ENCODE measurements around the gene STRIP2.

DNA sequence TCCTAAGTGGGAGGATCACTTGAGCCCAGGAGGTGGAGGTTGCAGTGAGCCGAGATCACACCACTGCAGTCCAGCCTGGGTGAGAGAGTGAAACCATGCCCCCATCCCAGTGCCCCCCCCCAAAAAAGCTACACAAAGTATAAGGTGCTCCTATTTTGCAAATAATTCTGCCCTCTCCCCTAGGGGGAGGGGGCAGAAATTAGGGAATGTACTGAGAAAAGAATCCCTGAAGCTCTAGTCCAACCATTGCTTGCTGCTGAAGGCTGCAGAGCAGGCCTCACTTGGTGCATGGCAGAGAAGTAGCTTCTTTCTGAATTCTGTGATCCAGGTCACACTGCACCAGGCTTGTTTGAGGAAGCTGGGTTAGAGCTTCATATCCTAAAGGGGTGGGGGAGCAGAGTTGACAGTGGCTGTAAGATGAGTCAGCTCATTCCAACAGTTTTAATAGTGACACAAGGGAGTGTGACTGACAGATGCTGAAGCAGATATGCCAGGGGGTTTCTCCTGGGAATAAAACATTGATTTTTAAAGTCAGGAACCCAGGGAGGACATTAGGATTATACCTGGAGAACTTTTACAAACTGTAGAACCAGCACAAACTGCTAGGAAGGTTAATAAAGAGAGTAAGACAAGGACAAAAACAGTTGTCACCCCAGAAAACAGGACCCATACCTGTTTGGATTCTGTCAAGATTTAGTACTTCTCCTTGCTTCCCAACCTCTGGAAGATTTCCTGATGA is 32.8 kb upstream of the STRIP2 start:
- TF ChIP-seq, protein P1, sequence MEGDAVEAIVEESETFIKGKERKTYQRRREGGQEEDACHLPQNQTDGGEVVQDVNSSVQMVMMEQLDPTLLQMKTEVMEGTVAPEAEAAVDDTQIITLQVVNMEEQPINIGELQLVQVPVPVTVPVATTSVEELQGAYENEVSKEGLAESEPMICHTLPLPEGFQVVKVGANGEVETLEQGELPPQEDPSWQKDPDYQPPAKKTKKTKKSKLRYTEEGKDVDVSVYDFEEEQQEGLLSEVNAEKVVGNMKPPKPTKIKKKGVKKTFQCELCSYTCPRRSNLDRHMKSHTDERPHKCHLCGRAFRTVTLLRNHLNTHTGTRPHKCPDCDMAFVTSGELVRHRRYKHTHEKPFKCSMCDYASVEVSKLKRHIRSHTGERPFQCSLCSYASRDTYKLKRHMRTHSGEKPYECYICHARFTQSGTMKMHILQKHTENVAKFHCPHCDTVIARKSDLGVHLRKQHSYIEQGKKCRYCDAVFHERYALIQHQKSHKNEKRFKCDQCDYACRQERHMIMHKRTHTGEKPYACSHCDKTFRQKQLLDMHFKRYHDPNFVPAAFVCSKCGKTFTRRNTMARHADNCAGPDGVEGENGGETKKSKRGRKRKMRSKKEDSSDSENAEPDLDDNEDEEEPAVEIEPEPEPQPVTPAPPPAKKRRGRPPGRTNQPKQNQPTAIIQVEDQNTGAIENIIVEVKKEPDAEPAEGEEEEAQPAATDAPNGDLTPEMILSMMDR (optimal IDR thresholded peaks at IDR 0.05 in 1 of 3, IDR thresholded peaks at IDR 0.05 in 1 of 3, conservative IDR thresholded peaks at IDR 0.05 in 1 of 3; ENCODE audit: extremely low read depth in 1 of 3, insufficient read depth in 2 of 3, low read length in 3 of 3): no peak
- no peak for TF ChIP-seq EZH2 (IDR thresholded peaks at IDR 0.05; ENCODE audit: low read length)
